Brain microvascular endothelial cell (primary cell): ENCODE results near the gene FGGY.

Source experiments
- DNase-seq: peaks from one replicate; pipeline ENCODE4 v3.0.0-alpha.2; 2020
- H3K27ac ChIP-seq: fragments of 250-450 bp; sonication (Bioruptor Pico); 2 replicates; pipeline ENCODE4 v1.5.1; 2020; ENCODE audit warnings: mild to moderate bottlenecking, moderate library complexity
- H3K27me3 ChIP-seq: fragments of 250-450 bp; sonication (Bioruptor Pico); replicated peaks from 2 replicates; pipeline ENCODE4 v1.5.1; 2020; ENCODE audit warnings: mild to moderate bottlenecking
- H3K36me3 ChIP-seq: fragments of 250-450 bp; sonication (Bioruptor Pico); replicated peaks from 2 replicates; pipeline ENCODE4 v1.5.1; 2020; ENCODE audit warnings: mild to moderate bottlenecking
- H3K4me3 ChIP-seq: 2 replicates; pipeline ENCODE4 v1.5.1; 2011; ENCODE audit warnings: low read depth, mild to moderate bottlenecking, control low read depth, low read length, moderate library complexity
- in situ Hi-C: cut with HindIII; loops from 2 replicates; pipeline ENCODE4 v1.10.0; 2017; ENCODE audit warnings: low sequenced_read_pairs, low pct_ligation_motif_present
- TF ChIP-seq, protein P1 (sequence below): IDR thresholded peaks from 2 replicates; pipeline ENCODE4 v1.5.1; 2011; ENCODE audit warnings: low read depth, mild to moderate bottlenecking, moderate library complexity, low read length, control low read depth, inconsistent platforms; ENCODE audit errors: missing control alignments

The FGGY gene

GRCh38 chr1:59798600-59798999 lies 501.7 kb downstream of the FGGY start:
- in situ Hi-C loops: no loop called here
- H3K27ac ChIP-seq: no peak overlapping the region
- no peaks in the 10 kb centered on the region for H3K27me3 ChIP-seq
- H3K4me3 ChIP-seq: no peak overlapping the region
- H3K36me3 ChIP-seq: no peaks in the 10 kb centered on the region
- no peak for DNase-seq
- TF ChIP-seq, protein P1, sequence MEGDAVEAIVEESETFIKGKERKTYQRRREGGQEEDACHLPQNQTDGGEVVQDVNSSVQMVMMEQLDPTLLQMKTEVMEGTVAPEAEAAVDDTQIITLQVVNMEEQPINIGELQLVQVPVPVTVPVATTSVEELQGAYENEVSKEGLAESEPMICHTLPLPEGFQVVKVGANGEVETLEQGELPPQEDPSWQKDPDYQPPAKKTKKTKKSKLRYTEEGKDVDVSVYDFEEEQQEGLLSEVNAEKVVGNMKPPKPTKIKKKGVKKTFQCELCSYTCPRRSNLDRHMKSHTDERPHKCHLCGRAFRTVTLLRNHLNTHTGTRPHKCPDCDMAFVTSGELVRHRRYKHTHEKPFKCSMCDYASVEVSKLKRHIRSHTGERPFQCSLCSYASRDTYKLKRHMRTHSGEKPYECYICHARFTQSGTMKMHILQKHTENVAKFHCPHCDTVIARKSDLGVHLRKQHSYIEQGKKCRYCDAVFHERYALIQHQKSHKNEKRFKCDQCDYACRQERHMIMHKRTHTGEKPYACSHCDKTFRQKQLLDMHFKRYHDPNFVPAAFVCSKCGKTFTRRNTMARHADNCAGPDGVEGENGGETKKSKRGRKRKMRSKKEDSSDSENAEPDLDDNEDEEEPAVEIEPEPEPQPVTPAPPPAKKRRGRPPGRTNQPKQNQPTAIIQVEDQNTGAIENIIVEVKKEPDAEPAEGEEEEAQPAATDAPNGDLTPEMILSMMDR: no peak

DNA sequence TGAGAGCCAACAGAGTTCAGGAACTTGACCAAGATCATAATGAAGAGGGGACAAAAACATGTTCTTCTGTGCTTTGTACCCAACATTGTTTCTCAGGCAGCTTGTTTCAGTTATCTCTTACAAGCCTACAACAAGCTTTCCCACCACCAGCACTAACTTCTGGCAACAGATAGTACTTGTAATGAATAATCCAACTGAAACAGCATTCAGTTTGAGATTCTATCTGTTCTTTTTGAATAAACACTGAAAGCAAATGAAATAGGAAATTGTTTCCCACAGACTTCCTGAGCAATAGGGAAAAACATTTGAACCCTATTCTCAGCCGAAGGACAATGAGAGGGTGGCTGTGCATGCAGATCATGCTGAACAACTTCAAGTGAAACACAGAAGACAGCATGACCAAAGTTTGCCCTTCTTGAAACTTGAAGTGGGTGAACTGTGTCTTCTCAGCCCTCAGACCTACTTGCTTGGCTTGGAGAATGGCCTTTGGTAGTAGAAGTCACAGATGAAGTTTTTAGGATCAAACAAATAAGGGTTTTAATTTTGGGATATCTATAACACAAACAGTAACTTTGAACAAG lies 506.7 kb downstream of the FGGY start:
- TF ChIP-seq, protein P1: no peak
- no peaks in the 10 kb centered on the region for H3K27me3 ChIP-seq
- DNase-seq: no peak
- no peak overlapping the region for H3K4me3 ChIP-seq
- H3K27ac ChIP-seq: no peak overlapping the region
- no peaks in the 10 kb centered on the region for H3K36me3 ChIP-seq
- in situ Hi-C loops: no loop called here

DNA sequence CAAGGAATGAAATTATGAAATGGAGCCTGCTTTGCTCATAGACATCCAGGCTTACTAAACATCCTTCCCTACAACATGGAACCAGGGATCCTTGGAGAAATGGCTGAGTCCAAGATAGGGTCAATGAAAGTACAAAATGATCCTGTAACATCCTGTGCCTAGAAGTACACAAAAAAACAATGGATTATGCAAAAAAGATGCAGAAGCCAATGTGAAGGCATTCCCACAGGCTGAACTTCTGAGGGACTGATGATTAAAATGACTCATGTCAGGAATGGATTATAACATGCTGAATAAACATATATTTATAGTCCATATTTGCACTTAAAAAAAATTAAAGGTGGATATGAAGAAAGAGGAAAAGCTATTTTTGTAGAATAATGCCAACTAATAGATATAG lies 507.4 kb downstream of the FGGY start:
- TF ChIP-seq, protein P1: no peak
- Histone ChIP-seq H3K27ac (no peak overlapping the region), H3K4me3 (no peak overlapping the region), H3K27me3 (no peaks in the 10 kb centered on the region), H3K36me3 (no peaks in the 10 kb centered on the region)
- in situ Hi-C loops: no loop called here
- DNase-seq: no peak

- Histone ChIP-seq H3K4me3 (no peak overlapping the region), H3K27ac (no peak overlapping the region), H3K27me3 (no peaks in the 10 kb centered on the region), H3K36me3 (no peaks in the 10 kb centered on the region)
- DNase-seq: no peak
- TF ChIP-seq, protein P1: no peak
- in situ Hi-C loops: no loop called here
Measured at GRCh38 chr1:59805554-59805953, 508.7 kb downstream of the FGGY start.
